Measurements from ENCODE around the gene GNA15.
A peak's percentile ranks its signal among the peaks of the same experiment; 100 is the strongest.

The GNA15 gene

GRCh38 chr19:3208317-3209207 is 72.7 kb downstream of the GNA15 start:
- no peak for DNase-seq (ENCODE audit: low read depth)

GRCh38 chr19:3210347-3211017 is 74.6 kb downstream of the GNA15 start:
- DNase-seq (ENCODE audit: low read depth): peak; percentile 43

GRCh38 chr19:3211191-3211590 is 75.4 kb downstream of the GNA15 start:
- no peak for DNase-seq (ENCODE audit: low read depth)

- DNase-seq (ENCODE audit: low read depth): no peak
Measured at GRCh38 chr19:3213159-3213558, 77.3 kb downstream of the GNA15 start.
